ENCODE data around the gene KBTBD6.
"Not testable (repeated sequence)": the region's sequence is repeated elsewhere in the genome, so short reads cannot be mapped to it uniquely, and the experiment has no call there.

KBTBD6 gene

DNA sequence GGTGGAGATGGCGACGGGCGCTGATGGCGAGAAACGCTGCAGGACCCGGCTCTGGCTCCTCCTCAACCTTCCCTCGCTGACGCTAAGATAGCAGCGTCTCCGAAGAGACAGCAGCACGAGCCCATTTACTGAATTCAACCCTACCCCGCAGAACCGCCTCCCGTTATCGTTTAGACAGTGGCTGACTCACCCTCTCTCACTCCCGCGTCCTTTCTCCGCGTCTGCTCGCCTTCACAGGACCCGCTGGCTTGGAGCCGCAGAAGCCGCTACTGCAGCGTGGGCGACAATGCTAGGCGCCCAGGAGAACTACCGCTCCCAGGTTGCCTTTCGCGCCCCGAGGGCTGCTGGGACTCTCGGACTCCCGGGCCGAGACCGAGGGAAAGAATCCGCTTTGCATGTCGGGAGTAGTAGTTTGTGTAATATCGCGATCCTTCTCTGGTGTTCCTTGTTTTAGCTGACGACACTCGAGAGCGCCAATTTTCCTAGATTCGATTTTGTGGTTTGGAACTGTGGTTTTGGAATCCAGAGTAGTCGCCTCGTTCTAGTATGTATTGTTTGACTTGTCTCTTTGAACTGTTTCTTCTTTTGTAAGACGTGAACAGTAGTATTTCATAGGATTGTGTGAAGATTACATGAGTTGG lies at the start of gene KBTBD6:
Gene KBTBD6 (minus strand): TSS at position 291 of the 641 bp plus-strand sequence. CDS start 291 bp downstream, outside the sequence.
- peak; percentile 98 for DNase-seq (ENCODE audit: low spot score)
- Mint-ChIP-seq H3K27me3 (ENCODE audit: low read depth) (no peaks in the 10 kb centered on the region), H3K27ac (peak within 1 kb of the TSS; percentile 95), H3K9me3 (no peaks in the 10 kb centered on the region), H3K4me1 (ENCODE audit: low read depth) (peaks cover 35% of the 10 kb centered on the region), H3K36me3 (ENCODE audit: low read depth) (peaks cover 10% of the 10 kb centered on the region), H3K4me3 (peak within 1 kb of the TSS; percentile 96)

- H3K36me3 Mint-ChIP-seq (ENCODE audit: low read depth): no peaks in the 10 kb centered on the region
- no peak for DNase-seq (ENCODE audit: low spot score)
- H3K4me3 Mint-ChIP-seq: no peak overlapping the region
- no peak overlapping the region for H3K27ac Mint-ChIP-seq
- no peaks in the 10 kb centered on the region for H3K27me3 Mint-ChIP-seq (ENCODE audit: low read depth)
- H3K4me1 Mint-ChIP-seq (ENCODE audit: low read depth): peaks cover 1% of the 10 kb centered on the region
- H3K9me3 Mint-ChIP-seq: no peaks in the 10 kb centered on the region
Measured at GRCh38 chr13:41182231-41182630, 49.6 kb upstream of the KBTBD6 start.

DNA sequence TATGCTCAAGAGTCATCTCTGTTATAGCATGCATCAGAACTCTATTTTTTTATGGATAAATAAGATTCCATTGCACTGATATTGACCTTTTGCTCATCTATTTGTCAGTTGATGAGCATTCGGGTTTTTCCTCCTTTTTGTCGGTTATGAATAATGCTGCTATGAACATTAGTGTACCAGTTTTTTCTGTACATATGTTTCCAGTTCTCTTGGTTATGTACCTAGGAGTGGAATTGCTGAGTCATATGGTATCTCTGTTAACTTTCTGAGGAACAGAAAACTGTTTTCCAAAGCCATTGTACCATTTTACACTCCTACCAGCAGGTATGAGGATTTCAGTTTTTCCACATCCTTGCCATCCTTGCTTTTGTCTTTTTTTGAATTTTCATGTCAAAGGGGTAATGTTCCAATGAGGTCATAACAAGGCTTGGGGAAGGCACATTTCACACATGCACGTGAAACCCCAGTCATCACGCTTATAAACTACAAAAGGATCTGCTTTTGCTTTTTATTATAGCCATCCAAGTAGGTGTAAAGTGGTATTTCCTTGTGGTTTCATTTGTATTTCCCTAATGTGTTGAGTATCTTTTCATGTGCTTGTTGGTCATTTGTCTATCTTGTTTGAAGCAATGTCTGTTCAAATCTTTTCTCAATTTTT lies 47.1 kb upstream of the KBTBD6 start:
- H3K4me3 Mint-ChIP-seq: no peak overlapping the region
- DNase-seq (ENCODE audit: low spot score): no peak
- H3K27ac Mint-ChIP-seq: no peak overlapping the region
- no peaks in the 10 kb centered on the region for H3K27me3 Mint-ChIP-seq (ENCODE audit: low read depth)
- peaks cover 1% of the 10 kb centered on the region for H3K4me1 Mint-ChIP-seq (ENCODE audit: low read depth)
- H3K9me3 Mint-ChIP-seq: peaks cover 19% of the 10 kb centered on the region
- H3K36me3 Mint-ChIP-seq (ENCODE audit: low read depth): peaks cover 2% of the 10 kb centered on the region

GRCh38 chr13:41178040-41178439 lies 45.4 kb upstream of the KBTBD6 start:
- Mint-ChIP-seq H3K27ac (no peak overlapping the region), H3K27me3 (ENCODE audit: low read depth) (no peaks in the 10 kb centered on the region), H3K4me3 (no peak overlapping the region), H3K36me3 (ENCODE audit: low read depth) (peaks cover 2% of the 10 kb centered on the region), H3K9me3 (peaks cover 25% of the 10 kb centered on the region), H3K4me1 (ENCODE audit: low read depth) (peaks cover 1% of the 10 kb centered on the region)
- DNase-seq (ENCODE audit: low spot score): no peak

- H3K27ac Mint-ChIP-seq: no peak overlapping the region
Measured at GRCh38 chr13:41177616-41178015, 45.0 kb upstream of the KBTBD6 start.

GRCh38 chr13:41175576-41175975 lies 43.0 kb upstream of the KBTBD6 start:
- H3K27me3 Mint-ChIP-seq (ENCODE audit: low read depth); H3K36me3 Mint-ChIP-seq (ENCODE audit: low read depth); H3K27ac Mint-ChIP-seq; DNase-seq (ENCODE audit: low spot score); H3K4me3 Mint-ChIP-seq; H3K4me1 Mint-ChIP-seq (ENCODE audit: low read depth): not testable (repeated sequence)
- peaks cover 25% of the 10 kb centered on the region for H3K9me3 Mint-ChIP-seq

More at GRCh38 chr13:41177616-41178015, 45.0 kb upstream of the KBTBD6 start:
- Mint-ChIP-seq H3K4me1 (ENCODE audit: low read depth) (peaks cover 1% of the 10 kb centered on the region), H3K27me3 (ENCODE audit: low read depth) (no peaks in the 10 kb centered on the region), H3K4me3 (no peak overlapping the region), H3K9me3 (peaks cover 25% of the 10 kb centered on the region), H3K36me3 (ENCODE audit: low read depth) (peaks cover 2% of the 10 kb centered on the region)
- no peak for DNase-seq (ENCODE audit: low spot score)

DNA sequence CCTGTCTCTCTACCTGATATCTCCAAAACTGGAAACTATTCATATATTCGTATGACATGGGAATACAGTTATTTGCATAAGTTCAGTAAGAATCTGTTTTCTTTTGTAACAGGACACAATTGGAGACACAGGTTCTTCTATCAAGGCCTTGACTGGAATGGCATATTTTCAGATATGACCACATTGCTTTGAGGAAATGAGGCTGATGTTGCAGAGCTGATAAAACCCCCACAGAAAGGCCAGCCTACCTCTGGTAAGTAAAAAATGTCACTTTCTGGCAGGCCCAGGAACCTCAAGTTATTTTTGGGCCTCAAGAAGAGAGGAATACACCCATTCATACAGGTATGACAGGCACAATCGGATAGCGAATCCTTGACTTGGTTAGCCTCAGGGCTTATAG lies 29.5 kb upstream of the KBTBD6 start:
- H3K4me1 Mint-ChIP-seq (ENCODE audit: low read depth): peaks cover 2% of the 10 kb centered on the region
- no peaks in the 10 kb centered on the region for H3K27me3 Mint-ChIP-seq (ENCODE audit: low read depth)
- no peak for DNase-seq (ENCODE audit: low spot score)
- no peak overlapping the region for H3K4me3 Mint-ChIP-seq
- H3K36me3 Mint-ChIP-seq (ENCODE audit: low read depth): no peaks in the 10 kb centered on the region
- no peak overlapping the region for H3K27ac Mint-ChIP-seq
- no peaks in the 10 kb centered on the region for H3K9me3 Mint-ChIP-seq

DNA sequence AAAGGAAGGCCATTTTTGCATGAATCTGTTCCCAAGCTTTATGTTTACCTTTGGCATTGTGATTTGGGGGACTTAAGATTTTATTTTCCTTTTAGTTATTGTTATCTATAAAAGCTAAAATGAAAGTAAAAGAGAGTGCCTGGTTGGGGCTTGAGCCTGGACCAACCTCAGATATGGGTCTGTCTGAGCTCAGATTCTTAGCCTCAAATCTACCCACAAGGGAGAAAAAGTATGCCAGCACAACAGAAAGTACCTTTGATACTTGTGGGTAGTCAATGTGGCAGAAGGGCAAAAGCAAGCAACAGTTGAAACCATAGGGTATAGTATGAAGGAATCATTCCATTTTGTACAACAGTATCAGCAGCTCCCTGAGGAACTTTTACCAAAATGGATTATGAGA lies 26.6 kb upstream of the KBTBD6 start:
- H3K27ac Mint-ChIP-seq: no peak overlapping the region

GRCh38 chr13:41157048-41157717 lies 24.6 kb upstream of the KBTBD6 start:
- no peak overlapping the region for H3K4me3 Mint-ChIP-seq
- peaks cover 6% of the 10 kb centered on the region for H3K9me3 Mint-ChIP-seq
- DNase-seq (ENCODE audit: low spot score): no peak
- H3K27ac Mint-ChIP-seq: no peak overlapping the region
- H3K27me3 Mint-ChIP-seq (ENCODE audit: low read depth): no peaks in the 10 kb centered on the region
- H3K36me3 Mint-ChIP-seq (ENCODE audit: low read depth): peaks cover 2% of the 10 kb centered on the region
- peaks cover 2% of the 10 kb centered on the region for H3K4me1 Mint-ChIP-seq (ENCODE audit: low read depth)

More for the DNA sequence above, 26.6 kb upstream of the KBTBD6 start:
- Mint-ChIP-seq H3K9me3 (no peaks in the 10 kb centered on the region), H3K4me3 (no peak overlapping the region), H3K36me3 (ENCODE audit: low read depth) (no peaks in the 10 kb centered on the region), H3K4me1 (ENCODE audit: low read depth) (peaks cover 2% of the 10 kb centered on the region), H3K27me3 (ENCODE audit: low read depth) (no peaks in the 10 kb centered on the region)
- DNase-seq (ENCODE audit: low spot score): no peak

GRCh38 chr13:41156620-41157019 lies 24.0 kb upstream of the KBTBD6 start:
- no peak for DNase-seq (ENCODE audit: low spot score)
- H3K27me3 Mint-ChIP-seq (ENCODE audit: low read depth): no peaks in the 10 kb centered on the region
- no peak overlapping the region for H3K27ac Mint-ChIP-seq
- H3K4me3 Mint-ChIP-seq: no peak overlapping the region
- H3K4me1 Mint-ChIP-seq (ENCODE audit: low read depth): peaks cover 2% of the 10 kb centered on the region
- H3K9me3 Mint-ChIP-seq: peaks cover 11% of the 10 kb centered on the region
- H3K36me3 Mint-ChIP-seq (ENCODE audit: low read depth): peaks cover 3% of the 10 kb centered on the region

- Mint-ChIP-seq H3K4me1 (ENCODE audit: low read depth) (no peaks in the 10 kb centered on the region), H3K36me3 (ENCODE audit: low read depth) (peaks cover 26% of the 10 kb centered on the region), H3K27ac (no peak overlapping the region), H3K27me3 (ENCODE audit: low read depth) (no peaks in the 10 kb centered on the region), H3K9me3 (peaks cover 37% of the 10 kb centered on the region), H3K4me3 (no peak overlapping the region)
- DNase-seq (ENCODE audit: low spot score): no peak
Measured at GRCh38 chr13:41154042-41154441, 21.4 kb upstream of the KBTBD6 start.

- DNase-seq (ENCODE audit: low spot score): no peak
- Mint-ChIP-seq H3K4me3 (no peak overlapping the region), H3K36me3 (ENCODE audit: low read depth) (peaks cover 39% of the 10 kb centered on the region), H3K9me3 (peaks cover 55% of the 10 kb centered on the region), H3K27me3 (ENCODE audit: low read depth) (no peaks in the 10 kb centered on the region), H3K27ac (no peak overlapping the region), H3K4me1 (ENCODE audit: low read depth) (no peaks in the 10 kb centered on the region)
Measured at GRCh38 chr13:41152005-41152404, 19.4 kb upstream of the KBTBD6 start.

GRCh38 chr13:41150058-41150457 lies 17.5 kb upstream of the KBTBD6 start:
- DNase-seq (ENCODE audit: low spot score): no peak
- no peaks in the 10 kb centered on the region for H3K27me3 Mint-ChIP-seq (ENCODE audit: low read depth)
- H3K4me1 Mint-ChIP-seq (ENCODE audit: low read depth): no peaks in the 10 kb centered on the region
- peaks cover 71% of the 10 kb centered on the region for H3K9me3 Mint-ChIP-seq
- H3K36me3 Mint-ChIP-seq (ENCODE audit: low read depth): peaks cover 40% of the 10 kb centered on the region
- no peak overlapping the region for H3K27ac Mint-ChIP-seq
- no peak overlapping the region for H3K4me3 Mint-ChIP-seq

Data from T-helper 2 cell treated with Interferon-gamma antibody and Interleukin-4, amounts not matched to agents 5 μg/mL and 100 μg/mL, for 36 hours (primary cell).